H1 (cell line): Measurements from ENCODE around the gene GAB2. TPM values are rescaled to one million over a fixed set of nuclear protein-coding genes. Genes with fewer than 3 reads are reported as not detected.

ENCODE experiments used
- ATF2 ChIP-seq: IDR thresholded peaks from 2 replicates; pipeline ENCODE4 v1.6.1; 2012; ENCODE audit warnings: low read length, inconsistent platforms
- BCL11A ChIP-seq, 2 experiments: IDR thresholded peaks; one replicate each; pipeline ENCODE4 v1.6.1; 2011; ENCODE audit warnings: low read depth in 2 of 2, low read length in 2 of 2, mild to moderate bottlenecking in 2 of 2
- BRCA1 ChIP-seq: IDR thresholded peaks from 2 replicates; pipeline ENCODE4 v1.6.1; 2012; ENCODE audit warnings: low read depth, low read length, improper control_type of control experiment
- CHD1 ChIP-seq: IDR thresholded peaks from 2 replicates; pipeline ENCODE4 v1.6.1; 2012; ENCODE audit warnings: low read depth, low read length, improper control_type of control experiment
- JUND ChIP-seq: IDR thresholded peaks from 2 replicates; pipeline ENCODE4 v1.6.1; 2011; ENCODE audit warnings: mild to moderate bottlenecking, improper control_type of control experiment, low read length
- KDM4A ChIP-seq: IDR thresholded peaks from one replicate; pipeline ENCODE4 v1.7.1; 2012; ENCODE audit warnings: low read depth, mild to moderate bottlenecking, moderate library complexity, low read length, inconsistent platforms; ENCODE audit not compliant: severe bottlenecking
- KDM5A ChIP-seq: fragments of 200-600 bp; IDR thresholded peaks from 2 replicates; pipeline ENCODE4 v1.7.1; 2012; ENCODE audit warnings: mild to moderate bottlenecking, low read length, inconsistent platforms, mixed read lengths
- NANOG ChIP-seq: IDR thresholded peaks from 2 replicates; pipeline ENCODE4 v1.6.1; 2011; ENCODE audit warnings: low read length, low read depth, mild to moderate bottlenecking, inconsistent platforms; ENCODE audit not compliant: insufficient read depth, poor library complexity, severe bottlenecking
- NRF1 ChIP-seq: IDR thresholded peaks from 2 replicates; pipeline ENCODE4 v1.6.1; 2011; ENCODE audit warnings: mild to moderate bottlenecking, low read depth, low read length, improper control_type of control experiment
- PHF8 ChIP-seq: fragments of 200-600 bp; sonication (generic); conservative IDR thresholded peaks from 2 replicates; pipeline ENCODE4 v1.7.1; 2012; ENCODE audit warnings: low read depth, mild to moderate bottlenecking, inconsistent platforms, low read length, moderate library complexity
- POLR2A ChIP-seq, 2 experiments: IDR thresholded peaks; 1 replicate in 1 of 2; 2 replicates in 1 of 2; pipeline ENCODE4 v1.6.1; 2011; ENCODE audit warnings: low read depth in 2 of 2, low read length in 2 of 2, mild to moderate bottlenecking in 2 of 2; ENCODE audit errors: control extremely low read depth in 1 of 2
- POU5F1 ChIP-seq: IDR thresholded peaks from 2 replicates; pipeline ENCODE4 v1.6.1; 2011; ENCODE audit warnings: low read depth, mild to moderate bottlenecking, low read length, moderate library complexity
- RBBP5 ChIP-seq: IDR thresholded peaks from 2 replicates; pipeline ENCODE4 v1.7.1; 2012; ENCODE audit warnings: low read depth, mild to moderate bottlenecking, inconsistent platforms, low read length, moderate library complexity, borderline replicate concordance
- RNF2 ChIP-seq: fragments of 200-900, 300-1000 bp; sonication (generic); IDR thresholded peaks from 2 replicates; pipeline ENCODE4 v1.7.1; 2016; ENCODE audit warnings: borderline replicate concordance, low read depth, mild to moderate bottlenecking, antibody characterized with exemption, low read length; ENCODE audit not compliant: poor library complexity, severe bottlenecking; ENCODE audit errors: missing control alignments
- SIN3A ChIP-seq, 2 experiments: IDR thresholded peaks in 1 of 2; conservative IDR thresholded peaks in 1 of 2; 2 replicates each; pipeline ENCODE4 v1.6.1; 2011 to 2012; ENCODE audit warnings: low read length in 2 of 2, improper control_type of control experiment in 1 of 2, low read depth in 1 of 2, mild to moderate bottlenecking in 1 of 2
- SP2 ChIP-seq: IDR thresholded peaks from 2 replicates; pipeline ENCODE4 v1.6.1; 2012; ENCODE audit warnings: mild to moderate bottlenecking, low read length, inconsistent platforms
- SRF ChIP-seq: IDR thresholded peaks from 2 replicates; pipeline ENCODE4 v1.6.1; 2011; ENCODE audit warnings: mild to moderate bottlenecking, low read depth, low read length, moderate library complexity
- SUZ12 ChIP-seq: fragments of 200-600 bp; sonication (generic); IDR thresholded peaks from 2 replicates; pipeline ENCODE4 v1.6.1; 2012; ENCODE audit warnings: mild to moderate bottlenecking, inconsistent platforms, low read length, moderate library complexity, mixed read lengths
- TBP ChIP-seq: IDR thresholded peaks from 2 replicates; pipeline ENCODE4 v1.6.1; 2011; ENCODE audit warnings: low read depth, low read length, improper control_type of control experiment
- USF2 ChIP-seq: IDR thresholded peaks from 2 replicates; pipeline ENCODE4 v1.6.1; 2011; ENCODE audit warnings: low read length, improper control_type of control experiment
- polyA plus RNA-seq, 7 experiments: library from polyadenylated mRNA; depleted of rRNA in 3 of 7; stranded (reverse) in 5 of 7; unstranded in 2 of 7; fragments of >200 nt in 5 of 7; fragments of 200-250 nt in 2 of 7; gene quantifications; 1 replicate in 5 of 7; 2 replicates in 1 of 7; 4 replicates in 1 of 7; pipeline versions ENCODE4 v1.2.1 to v1.2.3, GENCODE V29; 2011 to 2013; ENCODE audit warnings: missing spikeins in 2 of 7, mixed read lengths in 2 of 7
- total RNA-seq: library from RNA; stranded (reverse); fragmentation: NEBNext Ultra II Directional; extraction: Animal tissue kit (Norgen Biotek cat#: 25700); gene quantifications from 2 replicates; pipeline ENCODE4 v1.2.1, GENCODE V29; 2021

Gene GAB2
- total and polyA plus RNA-seq, 2 of the 8 experiments (the other 6 are each of a cell fraction or from before 2014, with no cell fraction given) = 6.3 to 14.0 TPM

GRCh38 chr11:78365381-78365792, 52.2 kb downstream of the GAB2 start (continued):
- TF ChIP-seq TBP (no peak), JUND (no peak), SRF (no peak), ATF2 (0 out of 2 replicates have a peak, but pooled peaks have one; percentile 52), KDM5A (no peak), NANOG (peak; percentile 83), RBBP5 (no peak), RNF2 (no peak), USF2 (no peak), BCL11A (IDR thresholded peaks at IDR 0.05; ENCODE audit: low read depth in 2 of 2, low read length in 2 of 2) (no peak), SIN3A (conservative IDR thresholded peaks at IDR 0.05 in 1 of 2, IDR thresholded peaks at IDR 0.05 in 1 of 2; ENCODE audit: low read depth in 1 of 2, low read length in 2 of 2) (no peak), NRF1 (no peak), POLR2A (IDR thresholded peaks at IDR 0.05; ENCODE audit: control extremely low read depth in 1 of 2, low read depth in 2 of 2, low read length in 2 of 2) (no peak), BRCA1 (no peak), SP2 (no peak), KDM4A (no peak), SUZ12 (no peak), PHF8 (no peak), CHD1 (no peak), POU5F1 (no peak)
- TF ChIP-seq, all 59 proteins: peak for 8
